Vagina (tissue), 2 donors: ENCODE measurements around the gene NRDE2.

Experiments used
- CTCF ChIP-seq, 3 experiments: fragments of 450-650 bp in 2 of 3; fragments of 200-600 bp in 1 of 3; sonication (generic) in 1 of 3; IDR thresholded peaks; one replicate each; pipeline ENCODE4 v1.5.1; 2017 to 2019; ENCODE audit warnings: antibody characterized with exemption in 3 of 3, mild to moderate bottlenecking in 2 of 3, moderate library complexity in 2 of 3
- POLR2A ChIP-seq, 2 donors: fragments of 450-650 bp; IDR thresholded peaks; one replicate each; pipeline ENCODE4 v1.6.1; 2017; ENCODE audit warnings: antibody characterized with exemption in 2 of 2, mild to moderate bottlenecking in 2 of 2, moderate library complexity in 2 of 2

- TF ChIP-seq POLR2A (IDR thresholded peaks at IDR 0.05) (no peak), CTCF (IDR thresholded peaks at IDR 0.05) (no peak)
Observed at GRCh38 chr14:90341784-90342183, 10.0 kb upstream of the NRDE2 start.
